ENCODE data around the gene HOXB9.

Gene HOXB9

DNA sequence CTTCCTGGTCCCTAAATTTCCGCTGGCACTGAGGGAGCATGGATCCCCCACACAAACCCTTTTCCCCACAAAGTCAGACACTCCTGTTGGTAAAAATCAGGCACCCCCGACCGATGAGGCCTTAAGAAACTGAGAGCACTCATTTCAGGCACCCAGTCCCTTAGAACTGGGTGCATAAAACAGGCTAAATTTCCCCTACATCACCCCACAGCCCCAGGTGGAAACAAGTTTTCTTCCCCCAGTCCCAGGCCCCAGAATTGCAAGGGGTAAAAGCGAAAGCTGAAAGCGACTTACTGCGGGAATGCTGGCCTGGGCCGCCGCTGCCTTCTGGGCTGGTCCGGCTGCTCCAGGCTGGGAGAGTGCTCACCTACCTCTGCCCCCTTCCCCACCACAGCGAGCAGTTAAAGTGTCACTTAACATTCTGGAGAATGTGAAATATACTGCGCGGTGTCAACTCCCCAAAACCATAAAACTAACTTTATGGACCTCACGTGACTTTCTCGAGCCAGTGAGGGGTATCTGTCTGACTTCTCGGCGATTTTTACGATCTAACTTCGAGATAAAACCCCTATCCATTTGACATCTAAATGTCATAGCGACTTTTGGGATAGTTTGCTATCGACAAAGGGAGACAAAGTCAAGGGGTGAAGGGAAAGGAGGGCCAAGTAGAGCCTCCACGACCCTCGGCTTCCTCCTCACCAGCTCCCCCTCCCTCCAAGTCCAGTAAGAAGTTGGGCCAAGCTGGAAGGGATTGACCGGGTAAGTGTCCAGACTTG is 36.1 kb downstream of the HOXB9 start, which contains the start of gene HOXB3:
Gene HOXB3, minus strand, starts transcription at position 411 of the 776 bp plus-strand sequence. CDS start 37,767 bp downstream, outside the sequence.
- peaks cover 76% of the 10 kb centered on the region for H3K27me3 ChIP-seq (ENCODE audit: insufficient read depth, poor library complexity, severe bottlenecking)
- TF ChIP-seq, protein P1, sequence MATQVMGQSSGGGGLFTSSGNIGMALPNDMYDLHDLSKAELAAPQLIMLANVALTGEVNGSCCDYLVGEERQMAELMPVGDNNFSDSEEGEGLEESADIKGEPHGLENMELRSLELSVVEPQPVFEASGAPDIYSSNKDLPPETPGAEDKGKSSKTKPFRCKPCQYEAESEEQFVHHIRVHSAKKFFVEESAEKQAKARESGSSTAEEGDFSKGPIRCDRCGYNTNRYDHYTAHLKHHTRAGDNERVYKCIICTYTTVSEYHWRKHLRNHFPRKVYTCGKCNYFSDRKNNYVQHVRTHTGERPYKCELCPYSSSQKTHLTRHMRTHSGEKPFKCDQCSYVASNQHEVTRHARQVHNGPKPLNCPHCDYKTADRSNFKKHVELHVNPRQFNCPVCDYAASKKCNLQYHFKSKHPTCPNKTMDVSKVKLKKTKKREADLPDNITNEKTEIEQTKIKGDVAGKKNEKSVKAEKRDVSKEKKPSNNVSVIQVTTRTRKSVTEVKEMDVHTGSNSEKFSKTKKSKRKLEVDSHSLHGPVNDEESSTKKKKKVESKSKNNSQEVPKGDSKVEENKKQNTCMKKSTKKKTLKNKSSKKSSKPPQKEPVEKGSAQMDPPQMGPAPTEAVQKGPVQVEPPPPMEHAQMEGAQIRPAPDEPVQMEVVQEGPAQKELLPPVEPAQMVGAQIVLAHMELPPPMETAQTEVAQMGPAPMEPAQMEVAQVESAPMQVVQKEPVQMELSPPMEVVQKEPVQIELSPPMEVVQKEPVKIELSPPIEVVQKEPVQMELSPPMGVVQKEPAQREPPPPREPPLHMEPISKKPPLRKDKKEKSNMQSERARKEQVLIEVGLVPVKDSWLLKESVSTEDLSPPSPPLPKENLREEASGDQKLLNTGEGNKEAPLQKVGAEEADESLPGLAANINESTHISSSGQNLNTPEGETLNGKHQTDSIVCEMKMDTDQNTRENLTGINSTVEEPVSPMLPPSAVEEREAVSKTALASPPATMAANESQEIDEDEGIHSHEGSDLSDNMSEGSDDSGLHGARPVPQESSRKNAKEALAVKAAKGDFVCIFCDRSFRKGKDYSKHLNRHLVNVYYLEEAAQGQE (IDR thresholded peaks at IDR 0.05; ENCODE audit: insufficient replicate concordance, low read depth) = no peak
- TF ChIP-seq, protein P2, sequence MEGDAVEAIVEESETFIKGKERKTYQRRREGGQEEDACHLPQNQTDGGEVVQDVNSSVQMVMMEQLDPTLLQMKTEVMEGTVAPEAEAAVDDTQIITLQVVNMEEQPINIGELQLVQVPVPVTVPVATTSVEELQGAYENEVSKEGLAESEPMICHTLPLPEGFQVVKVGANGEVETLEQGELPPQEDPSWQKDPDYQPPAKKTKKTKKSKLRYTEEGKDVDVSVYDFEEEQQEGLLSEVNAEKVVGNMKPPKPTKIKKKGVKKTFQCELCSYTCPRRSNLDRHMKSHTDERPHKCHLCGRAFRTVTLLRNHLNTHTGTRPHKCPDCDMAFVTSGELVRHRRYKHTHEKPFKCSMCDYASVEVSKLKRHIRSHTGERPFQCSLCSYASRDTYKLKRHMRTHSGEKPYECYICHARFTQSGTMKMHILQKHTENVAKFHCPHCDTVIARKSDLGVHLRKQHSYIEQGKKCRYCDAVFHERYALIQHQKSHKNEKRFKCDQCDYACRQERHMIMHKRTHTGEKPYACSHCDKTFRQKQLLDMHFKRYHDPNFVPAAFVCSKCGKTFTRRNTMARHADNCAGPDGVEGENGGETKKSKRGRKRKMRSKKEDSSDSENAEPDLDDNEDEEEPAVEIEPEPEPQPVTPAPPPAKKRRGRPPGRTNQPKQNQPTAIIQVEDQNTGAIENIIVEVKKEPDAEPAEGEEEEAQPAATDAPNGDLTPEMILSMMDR (IDR thresholded peaks at IDR 0.05; ENCODE audit: insufficient read depth, low read length) = no peak
- TF ChIP-seq GABPA (IDR thresholded peaks at IDR 0.05; ENCODE audit: low read depth) (no peak), SPI1 (IDR thresholded peaks at IDR 0.05; ENCODE audit: borderline replicate concordance, low read depth) (no peak), POLR2AphosphoS5 (IDR thresholded peaks at IDR 0.05; ENCODE audit: low read depth) (no peak)
- H3K27ac ChIP-seq (replicated peaks) = no peak within 1 kb of the TSS
- DNase-seq (ENCODE audit: low read depth in 1 of 2, low spot score in 1 of 2) = no peak
- no peak within 1 kb of the TSS for H3K4me3 ChIP-seq (replicated peaks; ENCODE audit: insufficient read depth, low read length)

DNA sequence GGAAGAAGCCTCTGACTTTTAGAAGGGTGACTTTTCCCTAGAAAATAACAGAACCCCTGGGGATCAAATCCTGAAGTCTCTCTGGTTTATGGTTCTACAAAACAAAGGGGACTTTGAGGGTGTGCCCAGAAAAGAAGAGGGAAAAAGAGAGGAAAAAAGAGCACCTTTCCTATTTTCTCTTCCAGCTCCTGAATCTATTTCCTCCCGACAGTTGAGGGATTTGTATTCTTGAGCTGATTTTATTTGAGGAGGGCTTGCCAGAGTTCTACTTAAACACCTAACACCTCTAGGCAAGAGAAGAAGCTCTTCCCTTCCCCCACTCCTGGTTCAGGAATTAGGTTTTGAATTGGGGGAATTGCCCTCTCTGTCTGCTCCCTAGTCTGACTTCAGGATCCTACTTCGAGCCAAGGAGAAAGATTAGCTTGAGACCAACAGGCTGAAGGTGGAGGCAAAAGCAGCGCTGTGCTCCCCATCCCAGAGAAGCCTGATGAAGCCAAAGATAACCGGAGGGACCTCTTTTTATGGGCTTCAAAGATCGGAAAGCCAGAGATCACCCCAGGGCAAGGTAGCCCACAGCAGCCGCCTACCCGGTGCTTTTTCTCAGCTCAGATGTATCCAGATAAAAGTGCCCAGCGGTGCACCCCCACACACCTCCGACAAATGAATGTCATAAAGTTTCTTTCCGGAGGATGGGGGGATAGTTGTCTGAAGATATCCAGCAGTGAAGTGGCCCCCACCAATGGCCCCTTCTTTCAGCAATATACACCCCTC is 36.9 kb downstream of the HOXB9 start:
- DNase-seq (ENCODE audit: low read depth in 1 of 2, low spot score in 1 of 2) = no peak
- peaks cover 79% of the 10 kb centered on the region for H3K27me3 ChIP-seq (ENCODE audit: insufficient read depth, poor library complexity, severe bottlenecking)
- TF ChIP-seq GABPA (IDR thresholded peaks at IDR 0.05; ENCODE audit: low read depth) (no peak), SPI1 (IDR thresholded peaks at IDR 0.05; ENCODE audit: borderline replicate concordance, low read depth) (no peak), POLR2AphosphoS5 (IDR thresholded peaks at IDR 0.05; ENCODE audit: low read depth) (no peak)
- TF ChIP-seq, protein P2 (IDR thresholded peaks at IDR 0.05; ENCODE audit: insufficient read depth, low read length) = no peak
- TF ChIP-seq, protein P1 (IDR thresholded peaks at IDR 0.05; ENCODE audit: insufficient replicate concordance, low read depth) = no peak
- H3K4me3 ChIP-seq (replicated peaks; ENCODE audit: insufficient read depth, low read length) = no peak overlapping the region
- no peak overlapping the region for H3K27ac ChIP-seq (replicated peaks)

DNA sequence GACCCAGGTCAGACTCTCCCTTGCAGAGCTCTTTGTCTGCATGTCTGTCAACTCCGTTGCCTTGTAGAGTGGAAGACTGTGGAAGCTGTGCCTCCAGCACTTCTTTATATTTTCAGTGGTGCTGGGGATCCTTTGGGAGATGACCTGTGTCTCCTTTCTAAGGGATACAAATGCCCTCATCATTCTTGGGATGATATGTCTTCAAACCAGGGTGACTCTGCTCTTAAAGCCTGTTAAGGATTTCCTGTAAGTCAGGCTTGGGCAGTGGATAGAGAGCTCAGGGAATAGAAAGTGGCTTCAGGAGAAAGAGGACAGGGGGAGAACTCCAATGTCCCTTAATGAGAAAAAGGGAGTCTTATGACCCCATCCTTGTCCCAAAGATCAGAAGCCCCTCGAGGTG is 37.6 kb downstream of the HOXB9 start:
- peaks cover 84% of the 10 kb centered on the region for H3K27me3 ChIP-seq (ENCODE audit: insufficient read depth, poor library complexity, severe bottlenecking)
- DNase-seq (ENCODE audit: low read depth in 1 of 2, low spot score in 1 of 2) = no peak

More for the DNA sequence above, 37.6 kb downstream of the HOXB9 start:
- H3K27ac ChIP-seq (replicated peaks) = no peak overlapping the region
- TF ChIP-seq, protein P1 (IDR thresholded peaks at IDR 0.05; ENCODE audit: insufficient replicate concordance, low read depth) = no peak
- TF ChIP-seq SPI1 (IDR thresholded peaks at IDR 0.05; ENCODE audit: borderline replicate concordance, low read depth) (no peak), POLR2AphosphoS5 (IDR thresholded peaks at IDR 0.05; ENCODE audit: low read depth) (no peak), GABPA (IDR thresholded peaks at IDR 0.05; ENCODE audit: low read depth) (no peak)
- TF ChIP-seq, protein P2 (IDR thresholded peaks at IDR 0.05; ENCODE audit: insufficient read depth, low read length) = no peak
- H3K4me3 ChIP-seq (replicated peaks; ENCODE audit: insufficient read depth, low read length) = no peak overlapping the region
